SK-N-SH (cell line): ENCODE data around the gene CHST13. TPM values are rescaled to one million over a fixed set of nuclear protein-coding genes. Genes with fewer than 3 reads are reported as not detected.

Source experiments
- CTCF ChIA-PET: fragments of 300-600, 350-600 bp; formaldehyde crosslinking; extraction: SDS; loops from one replicate; lab custom pipeline; 2021; lab: Yijun Ruan, JAX
- POLR2A ChIA-PET: fragments of 350-600 bp; sonication (Branson Sonifier 250); formaldehyde crosslinking; extraction: SDS; loops from one replicate; lab custom pipeline; 2020; ENCODE audit warnings: antibody characterized with exemption, inconsistent platforms; lab: Yijun Ruan, JAX
- DNase-seq: peaks from one replicate; pipeline ENCODE4 v3.0.0; 2012
- H2AFZ ChIP-seq: fragments of 200-600 bp; sonication (generic); 2 replicates; pipeline ENCODE4 v1.8.1; 2016; ENCODE audit warnings: antibody characterized with exemption, mild to moderate bottlenecking, low read depth
- H3F3A ChIP-seq: fragments of 200-600 bp; sonication (generic); replicated peaks from 2 replicates; pipeline ENCODE3; 2016; ENCODE audit warnings: antibody characterized with exemption, mild to moderate bottlenecking; ENCODE audit not compliant: insufficient read depth
- H3K27ac ChIP-seq, 2 experiments: fragments of 200-500 bp in 1 of 2; fragments of 200-600 bp in 1 of 2; sonication (Bioruptor generic) in 1 of 2; sonication (generic), shearing (Covaris generic) in 1 of 2; 2 replicates each; pipeline versions ENCODE4 v1.5.1 to v1.6.1; 2014 to 2016; ENCODE audit warnings: low read depth in 2 of 2, inconsistent platforms in 1 of 2, low read length in 1 of 2, mild to moderate bottlenecking in 1 of 2, mixed read lengths in 1 of 2
- H3K27me3 ChIP-seq: fragments of 200-600 bp; sonication (generic), shearing (Covaris generic); 2 replicates; pipeline ENCODE4 v1.6.1; 2016; ENCODE audit warnings: mixed run types; ENCODE audit not compliant: insufficient read depth
- H3K36me3 ChIP-seq, 2 experiments: fragments of 200-500 bp in 1 of 2; fragments of 200-600 bp in 1 of 2; sonication (Bioruptor generic) in 1 of 2; sonication (generic) in 1 of 2; replicated peaks in 1 of 2; 2 replicates each; pipeline versions ENCODE3 to v1.5.1; 2014 to 2016; ENCODE audit warnings: low read length in 1 of 2, mild to moderate bottlenecking in 1 of 2; ENCODE audit not compliant: insufficient read depth in 2 of 2, control insufficient read depth in 1 of 2
- H3K4me1 ChIP-seq, 2 experiments: fragments of 200-500 bp in 1 of 2; fragments of 200-600 bp in 1 of 2; sonication (Bioruptor generic) in 1 of 2; sonication (generic), shearing (Covaris generic) in 1 of 2; 2 replicates each; pipeline versions ENCODE4 v1.5.1 to v1.6.1; 2014 to 2016; ENCODE audit warnings: low read depth in 1 of 2, low read length in 1 of 2, mixed run types in 1 of 2; ENCODE audit not compliant: insufficient read depth in 2 of 2, control insufficient read depth in 1 of 2
- H3K4me2 ChIP-seq: fragments of 200-600 bp; sonication (generic), shearing (Covaris generic); 2 replicates; pipeline ENCODE4 v1.6.1; 2017; ENCODE audit warnings: mixed run types
- H3K4me3 ChIP-seq, 2 experiments: fragments of 200-500 bp in 1 of 2; fragments of 200-600 bp in 1 of 2; sonication (Bioruptor generic) in 1 of 2; sonication (generic), shearing (Covaris generic) in 1 of 2; 2 replicates each; pipeline versions ENCODE4 v1.5.1 to v1.8.1; 2014 to 2016; ENCODE audit warnings: low read depth in 2 of 2, inconsistent platforms in 1 of 2, low read length in 1 of 2, mild to moderate bottlenecking in 1 of 2, mixed read lengths in 1 of 2, moderate library complexity in 1 of 2
- H3K79me2 ChIP-seq: fragments of 200-600 bp; sonication (generic); 2 replicates; pipeline ENCODE4 v1.8.1; 2017; ENCODE audit warnings: mild to moderate bottlenecking; ENCODE audit not compliant: insufficient read depth
- H3K9ac ChIP-seq: fragments of 200-600 bp; sonication (generic); 2 replicates; pipeline ENCODE4 v1.6.1; 2017; ENCODE audit warnings: mixed run types
- H3K9me2 ChIP-seq: fragments of 200-600 bp; sonication (generic); 2 replicates; pipeline ENCODE4 v1.6.1; 2017; ENCODE audit warnings: mixed run types
- H3K9me3 ChIP-seq: fragments of 200-600 bp; sonication (generic); 2 replicates; pipeline ENCODE4 v1.6.1; 2017; ENCODE audit warnings: mixed run types, mild to moderate bottlenecking, moderate library complexity
- H4K20me1 ChIP-seq: fragments of 200-600 bp; sonication (generic); 2 replicates; pipeline ENCODE4 v1.6.1; 2017; ENCODE audit warnings: mild to moderate bottlenecking, mixed run types; ENCODE audit not compliant: insufficient read depth
- EP300 ChIP-seq, 2 experiments: IDR thresholded peaks; 2 replicates each; pipeline versions ENCODE4 v1.4.0 to v1.6.1; 2012; ENCODE audit warnings: borderline replicate concordance in 1 of 2, low read depth in 1 of 2, low read length in 1 of 2
- FOXJ3 ChIP-seq: sonication (generic); formaldehyde crosslinking; IDR thresholded peaks from 2 replicates; pipeline ENCODE4 v1.5.1; 2020; ENCODE audit warnings: mild to moderate bottlenecking, missing genetic modification reagents
- FOXM1 ChIP-seq: IDR thresholded peaks from 2 replicates; pipeline ENCODE4 v1.4.0; 2012; ENCODE audit warnings: low read depth, mild to moderate bottlenecking
- GABPA ChIP-seq: IDR thresholded peaks from 2 replicates; pipeline ENCODE4 v1.4.0; 2012; ENCODE audit warnings: low read depth, mild to moderate bottlenecking
- NRF1 ChIP-seq: IDR thresholded peaks from 2 replicates; pipeline ENCODE4 v1.6.1; 2012; ENCODE audit warnings: low read depth, mild to moderate bottlenecking, low read length
- RAD21 ChIP-seq: IDR thresholded peaks from 2 replicates; pipeline ENCODE4 v1.6.1; 2012; ENCODE audit warnings: mild to moderate bottlenecking, low read length
- RFX5 ChIP-seq: IDR thresholded peaks from 2 replicates; pipeline ENCODE4 v1.6.1; 2012; ENCODE audit warnings: mild to moderate bottlenecking, improper control_type of control experiment, low read length
- YY1 ChIP-seq: IDR thresholded peaks from 2 replicates; pipeline ENCODE4 v1.4.0; 2012; ENCODE audit warnings: low read depth, mild to moderate bottlenecking
- whole genome bisulfite sequencing: methylation state at CpG from one replicate; pipeline ENCODE4 v1.1.6; 2017; ENCODE audit warnings: low lambda C conversion rate; 5-methylcytosine and 5-hydroxymethylcytosine counted together
- polyA plus RNA-seq, 3 experiments: library from polyadenylated mRNA; depleted of rRNA; stranded (reverse); fragments of >200 nt; gene quantifications; 2 replicates each; pipeline ENCODE4 v1.2.3, GENCODE V29; 2012
- TF ChIP-seq, protein P1 (sequence below): IDR thresholded peaks from 2 replicates; pipeline ENCODE4 v1.4.0; 2012; ENCODE audit warnings: low read depth
- TF ChIP-seq, protein P2 (sequence below): fragments of 200-600 bp; sonication (generic); IDR thresholded peaks from 2 replicates; pipeline ENCODE4 v1.6.1; 2017; ENCODE audit warnings: antibody characterized with exemption, mild to moderate bottlenecking, moderate library complexity
- TF ChIP-seq, protein P3 (sequence below): IDR thresholded peaks from 2 replicates; pipeline ENCODE4; 2012

CHST13 gene
- polyA plus RNA-seq, 1 of the 3 experiments (the other 2 are of a cell fraction), result 0.41 TPM

DNA sequence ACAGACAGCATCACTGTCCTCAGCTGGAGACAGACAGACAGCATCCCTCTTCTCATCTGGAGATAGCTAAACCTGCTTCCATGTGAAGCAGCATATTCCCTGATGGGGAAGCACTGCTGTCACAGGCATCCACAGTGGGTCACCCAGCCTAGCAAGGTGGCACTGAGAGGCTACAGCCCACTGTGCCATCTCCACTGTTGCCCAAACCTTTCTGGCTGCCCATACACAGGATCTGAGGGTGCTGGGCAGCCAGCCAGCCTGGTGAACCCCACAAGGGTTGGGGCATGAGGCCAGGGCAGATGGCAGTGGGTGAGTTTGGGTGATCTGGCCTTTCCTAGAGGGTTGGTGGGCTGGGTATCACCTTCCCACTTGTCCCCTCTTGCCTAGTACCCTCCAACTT, 11.7 kb downstream of the CHST13 start:
- H3K36me3 ChIP-seq, result no peaks in the 10 kb centered on the region
- DNase-seq, result no peak
- POLR2A ChIA-PET, result no interaction called here
- CTCF ChIA-PET, result interaction anchor here (0.6 to 0.8 kb wide), 2 partner anchors 19 to 144 kb away, joined by 3 read pairs; no protein-coding TSS in a partner anchor
- H3F3A ChIP-seq, result peaks cover 5% of the 10 kb centered on the region
- peaks cover 16% of the 10 kb centered on the region; the same call in 1 of the 2 replicates for H3K27me3 ChIP-seq
- H3K4me2 ChIP-seq, result no peak overlapping the region
- H3K27ac ChIP-seq, result no peak overlapping the region
- no peak overlapping the region for H3K4me3 ChIP-seq
- H3K79me2 ChIP-seq, result no peaks in the 10 kb centered on the region
- H3K9ac ChIP-seq, result no peak overlapping the region
- H3K9me2 ChIP-seq, result no peaks in the 10 kb centered on the region
- no peaks in the 10 kb centered on the region for H4K20me1 ChIP-seq
- no peaks in the 10 kb centered on the region for H3K9me3 ChIP-seq
- TF ChIP-seq NRF1 (no peak), GABPA (no peak), FOXJ3 (no peak), RAD21 (no peak), RFX5 (no peak)
- TF ChIP-seq, protein P1, sequence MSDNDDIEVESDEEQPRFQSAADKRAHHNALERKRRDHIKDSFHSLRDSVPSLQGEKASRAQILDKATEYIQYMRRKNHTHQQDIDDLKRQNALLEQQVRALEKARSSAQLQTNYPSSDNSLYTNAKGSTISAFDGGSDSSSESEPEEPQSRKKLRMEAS, result no peak
- no peak overlapping the region for H2AFZ ChIP-seq
- peaks cover 2 to 8% of the 10 kb centered on the region in 2 experiments; a peak in 2 of 4 replicates for H3K4me1 ChIP-seq

DNA sequence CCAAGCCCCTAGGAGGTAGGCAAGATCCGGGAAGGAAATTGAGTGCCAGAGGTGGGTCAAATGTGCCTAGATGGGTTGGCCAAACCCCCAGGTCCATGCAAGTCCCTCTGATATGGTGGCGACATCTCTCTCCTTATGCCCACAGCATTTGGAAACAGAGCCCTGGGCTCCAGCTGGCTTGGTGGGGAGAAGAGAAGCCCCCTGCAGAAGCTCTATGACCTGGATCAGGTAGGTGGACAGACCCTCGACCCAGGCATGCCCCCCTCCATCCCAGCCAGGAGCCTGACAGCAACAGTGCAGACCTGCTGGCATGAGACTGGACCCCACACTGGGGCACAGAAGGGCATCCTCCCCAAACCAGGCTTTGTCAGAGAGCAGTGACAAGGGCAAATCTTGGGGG, 12.2 kb downstream of the CHST13 start:
- Histone ChIP-seq H3K4me2 (no peak overlapping the region), H3K27me3 (peaks cover 16% of the 10 kb centered on the region; the same call in 1 of the 2 replicates), H3K27ac (no peak overlapping the region), H2AFZ (no peak overlapping the region), H3K4me3 (no peak overlapping the region), H4K20me1 (no peaks in the 10 kb centered on the region), H3K36me3 (no peaks in the 10 kb centered on the region), H3K79me2 (no peaks in the 10 kb centered on the region), H3K9ac (no peak overlapping the region), H3K4me1 (peaks cover 5 to 6% of the 10 kb centered on the region in 2 experiments; a peak in 2 of 4 replicates), H3F3A (peaks cover 8% of the 10 kb centered on the region), H3K9me3 (no peaks in the 10 kb centered on the region), H3K9me2 (no peaks in the 10 kb centered on the region)
- POLR2A ChIA-PET, result no interaction called here
- no peak for DNase-seq
- WGBS, result 17% methylated on average over 1 of the region's 3 CpGs
- CTCF ChIA-PET, result interaction anchor here (0.8 kb wide), 1 partner anchor 19 kb away, joined by 3 read pairs; no protein-coding TSS in a partner anchor
- TF ChIP-seq, protein P2, sequence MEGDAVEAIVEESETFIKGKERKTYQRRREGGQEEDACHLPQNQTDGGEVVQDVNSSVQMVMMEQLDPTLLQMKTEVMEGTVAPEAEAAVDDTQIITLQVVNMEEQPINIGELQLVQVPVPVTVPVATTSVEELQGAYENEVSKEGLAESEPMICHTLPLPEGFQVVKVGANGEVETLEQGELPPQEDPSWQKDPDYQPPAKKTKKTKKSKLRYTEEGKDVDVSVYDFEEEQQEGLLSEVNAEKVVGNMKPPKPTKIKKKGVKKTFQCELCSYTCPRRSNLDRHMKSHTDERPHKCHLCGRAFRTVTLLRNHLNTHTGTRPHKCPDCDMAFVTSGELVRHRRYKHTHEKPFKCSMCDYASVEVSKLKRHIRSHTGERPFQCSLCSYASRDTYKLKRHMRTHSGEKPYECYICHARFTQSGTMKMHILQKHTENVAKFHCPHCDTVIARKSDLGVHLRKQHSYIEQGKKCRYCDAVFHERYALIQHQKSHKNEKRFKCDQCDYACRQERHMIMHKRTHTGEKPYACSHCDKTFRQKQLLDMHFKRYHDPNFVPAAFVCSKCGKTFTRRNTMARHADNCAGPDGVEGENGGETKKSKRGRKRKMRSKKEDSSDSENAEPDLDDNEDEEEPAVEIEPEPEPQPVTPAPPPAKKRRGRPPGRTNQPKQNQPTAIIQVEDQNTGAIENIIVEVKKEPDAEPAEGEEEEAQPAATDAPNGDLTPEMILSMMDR, result no peak
- TF ChIP-seq, protein P3, sequence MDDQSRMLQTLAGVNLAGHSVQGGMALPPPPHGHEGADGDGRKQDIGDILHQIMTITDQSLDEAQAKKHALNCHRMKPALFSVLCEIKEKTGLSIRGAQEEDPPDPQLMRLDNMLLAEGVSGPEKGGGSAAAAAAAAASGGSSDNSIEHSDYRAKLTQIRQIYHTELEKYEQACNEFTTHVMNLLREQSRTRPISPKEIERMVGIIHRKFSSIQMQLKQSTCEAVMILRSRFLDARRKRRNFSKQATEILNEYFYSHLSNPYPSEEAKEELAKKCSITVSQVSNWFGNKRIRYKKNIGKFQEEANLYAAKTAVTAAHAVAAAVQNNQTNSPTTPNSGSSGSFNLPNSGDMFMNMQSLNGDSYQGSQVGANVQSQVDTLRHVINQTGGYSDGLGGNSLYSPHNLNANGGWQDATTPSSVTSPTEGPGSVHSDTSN, result no peak
- no peak for TF ChIP-seq EP300 (IDR thresholded peaks at IDR 0.05; ENCODE audit: borderline replicate concordance in 1 of 2, low read depth in 1 of 2, low read length in 1 of 2)
- no peak for TF ChIP-seq FOXM1
- TF ChIP-seq GABPA, result no peak
- no peak for TF ChIP-seq YY1
- TF ChIP-seq RFX5, result no peak
